GM23248 (cell line): ENCODE data around the gene GAST. TPM values are rescaled to one million over a fixed set of nuclear protein-coding genes. Genes with fewer than 3 reads are reported as not detected.

Experiments used
- DNase-seq: peaks from one replicate; pipeline ENCODE4 v3.0.0-alpha.2; 2015
- H2AFZ ChIP-seq: fragments of 200-600 bp; sonication (generic); 2 replicates; pipeline ENCODE4 v1.6.1; 2016; ENCODE audit warnings: antibody characterized with exemption
- H3F3A ChIP-seq: fragments of 200-600 bp; sonication (generic); 2 replicates; pipeline ENCODE4 v1.6.1; 2016; ENCODE audit warnings: mild to moderate bottlenecking, antibody characterized with exemption, mixed run types; ENCODE audit not compliant: insufficient read depth
- H3K27ac ChIP-seq: fragments of 200-600 bp; sonication (generic); 2 replicates; pipeline ENCODE4 v1.5.1; 2016; ENCODE audit warnings: mild to moderate bottlenecking
- H3K27me3 ChIP-seq: fragments of 200-600 bp; sonication (generic); replicated peaks from 2 replicates; pipeline ENCODE4 v1.6.1; 2016; ENCODE audit warnings: mild to moderate bottlenecking; ENCODE audit not compliant: insufficient read depth
- H3K36me3 ChIP-seq: fragments of 200-600 bp; sonication (generic); 2 replicates; pipeline ENCODE4 v1.6.1; 2016; ENCODE audit warnings: low read depth, mild to moderate bottlenecking
- H3K4me1 ChIP-seq: fragments of 200-600 bp; sonication (generic); 2 replicates; pipeline ENCODE4 v1.6.1; 2016; ENCODE audit warnings: mild to moderate bottlenecking; ENCODE audit not compliant: insufficient read depth
- H3K4me2 ChIP-seq: fragments of 200-600 bp; sonication (generic); one replicate; pipeline ENCODE4 v1.6.1; 2016; ENCODE audit warnings: mild to moderate bottlenecking; ENCODE audit not compliant: unreplicated experiment
- H3K4me3 ChIP-seq: fragments of 200-600 bp; sonication (generic); 2 replicates; pipeline ENCODE4 v1.5.1; 2016; ENCODE audit warnings: mild to moderate bottlenecking
- H3K79me2 ChIP-seq: fragments of 200-600 bp; sonication (generic); 2 replicates; pipeline ENCODE4 v1.6.1; 2016; ENCODE audit warnings: mild to moderate bottlenecking; ENCODE audit not compliant: insufficient read depth
- H3K9ac ChIP-seq: fragments of 200-600 bp; sonication (generic); 2 replicates; pipeline ENCODE4 v1.6.1; 2016; ENCODE audit warnings: mild to moderate bottlenecking
- H3K9me2 ChIP-seq: fragments of 200-600 bp; sonication (generic); 2 replicates; pipeline ENCODE4 v1.6.1; 2016; ENCODE audit warnings: mixed run types, mild to moderate bottlenecking, moderate library complexity; ENCODE audit not compliant: insufficient read depth
- H3K9me3 ChIP-seq: fragments of 200-600 bp; sonication (generic); one replicate; pipeline ENCODE4 v1.6.1; 2017; ENCODE audit warnings: low read depth
- H4K20me1 ChIP-seq: fragments of 200-600 bp; sonication (generic); 2 replicates; pipeline ENCODE4 v1.6.0; 2016; ENCODE audit not compliant: insufficient read depth
- EZH2 ChIP-seq: fragments of 200-600 bp; sonication (generic); IDR thresholded peaks from 2 replicates; pipeline ENCODE4 v1.6.1; 2018; ENCODE audit warnings: antibody characterized with exemption, mild to moderate bottlenecking; ENCODE audit not compliant: insufficient read depth, poor library complexity, severe bottlenecking
- EZH2phosphoT487 ChIP-seq: fragments of 200-600 bp; sonication (generic); IDR thresholded peaks from 2 replicates; pipeline ENCODE4 v1.6.1; 2018; ENCODE audit warnings: antibody characterized with exemption, moderate library complexity, mild to moderate bottlenecking, low read depth; ENCODE audit not compliant: insufficient read depth
- WGBS, 2 experiments: methylation state at CpG; one replicate each; pipeline ENCODE4 v1.1.6; 2015 to 2017; ENCODE audit warnings: low lambda C conversion rate in 2 of 2, low coverage in 1 of 2; ENCODE audit errors: missing lambda C conversion rate in 2 of 2; 5-methylcytosine and 5-hydroxymethylcytosine counted together
- in situ Hi-C: fragments of 300-500 bp; cut with MboI; formaldehyde crosslinking; loops from 2 replicates; pipeline ENCODE4 v1.15.0; 2020
- polyA plus RNA-seq: library from polyadenylated mRNA; unstranded; fragments of >200 nt; fragmentation: Nextera tagmentation; extraction: Ambion mirVana; gene quantifications from 2 replicates; pipeline ENCODE4 v1.2.1, GENCODE V29; 2016
- total RNA-seq: library from RNA; depleted of rRNA; stranded (reverse); fragments of >200 nt; shearing (Covaris generic); gene quantifications from 2 replicates; pipeline ENCODE4 v1.2.3, GENCODE V29; 2014

Gene GAST
- total and polyA plus RNA-seq, 2 experiments from 2014 or later: not detected

- H3K9ac ChIP-seq: peak overlapping the region; percentile 100
- H3K36me3 ChIP-seq: peaks cover 38% of the 10 kb centered on the region
- peak overlapping the region; percentile 100 for H3K27ac ChIP-seq
- DNase-seq: no peak
- peaks cover 23% of the 10 kb centered on the region for H3K79me2 ChIP-seq
- peak overlapping the region; percentile 94 for H3K4me2 ChIP-seq
- no peak overlapping the region for H2AFZ ChIP-seq
- TF ChIP-seq EZH2 (no peak), EZH2phosphoT487 (no peak)
- H3K4me1 ChIP-seq: peaks cover 21% of the 10 kb centered on the region
- WGBS, 2 experiments: 70 to 77% methylated on average over 2 of the region's 2 CpGs
- H3F3A ChIP-seq: peaks cover 66% of the 10 kb centered on the region
- H3K4me3 ChIP-seq: peak overlapping the region; percentile 89
- no peaks in the 10 kb centered on the region for H3K9me3 ChIP-seq
- in situ Hi-C loops: no loop called here
- no peaks in the 10 kb centered on the region for H3K9me2 ChIP-seq
- H4K20me1 ChIP-seq: peaks cover 12% of the 10 kb centered on the region; the same call in 1 of the 2 replicates
- no peaks in the 10 kb centered on the region for H3K27me3 ChIP-seq
Observed at GRCh38 chr17:41690497-41690896, 21.6 kb upstream of the GAST start.

GRCh38 chr17:41691031-41691777, 20.9 kb upstream of the GAST start:
- H3K36me3 ChIP-seq: peaks cover 38% of the 10 kb centered on the region
- peaks cover 23% of the 10 kb centered on the region for H3K79me2 ChIP-seq
- H3K9me3 ChIP-seq: no peaks in the 10 kb centered on the region
- no peak overlapping the region for H2AFZ ChIP-seq
- 83 to 85% methylated on average over 10 of the region's 10 CpGs for WGBS, 2 experiments
- TF ChIP-seq EZH2 (no peak), EZH2phosphoT487 (no peak)
- H3F3A ChIP-seq: peaks cover 68% of the 10 kb centered on the region
- H3K4me2 ChIP-seq: peak overlapping the region; percentile 94
- in situ Hi-C loops: no loop called here
- H3K4me3 ChIP-seq: peak overlapping the region; percentile 89
- peaks cover 12% of the 10 kb centered on the region; the same call in 1 of the 2 replicates for H4K20me1 ChIP-seq
- no peaks in the 10 kb centered on the region for H3K9me2 ChIP-seq
- H3K4me1 ChIP-seq: peaks cover 21% of the 10 kb centered on the region
- no peak for DNase-seq
- no peaks in the 10 kb centered on the region for H3K27me3 ChIP-seq
- peak overlapping the region; percentile 100 for H3K9ac ChIP-seq
- H3K27ac ChIP-seq: peak overlapping the region; percentile 100

GRCh38 chr17:41692722-41693521, 19.2 kb upstream of the GAST start:
- Histone ChIP-seq H4K20me1 (peaks cover 12% of the 10 kb centered on the region; the same call in 1 of the 2 replicates), H3K27me3 (no peaks in the 10 kb centered on the region), H3K27ac (peak overlapping the region; percentile 100), H3K36me3 (peaks cover 38% of the 10 kb centered on the region), H3K4me3 (no peak overlapping the region), H3K9me2 (no peaks in the 10 kb centered on the region), H2AFZ (no peak overlapping the region), H3F3A (peaks cover 68% of the 10 kb centered on the region), H3K9me3 (no peaks in the 10 kb centered on the region), H3K4me1 (peaks cover 16% of the 10 kb centered on the region), H3K79me2 (peaks cover 23% of the 10 kb centered on the region), H3K9ac (peak overlapping the region; percentile 100; the same call in 1 of the 2 replicates), H3K4me2 (no peak overlapping the region)
- in situ Hi-C loops: no loop called here
- 91% methylated on average over 11 of the region's 11 CpGs for WGBS, 2 experiments
- peak; percentile 19 for DNase-seq
- no peak for TF ChIP-seq EZH2
- TF ChIP-seq EZH2phosphoT487: no peak

- TF ChIP-seq EZH2 (no peak), EZH2phosphoT487 (no peak)
- Histone ChIP-seq H3F3A (peaks cover 56% of the 10 kb centered on the region), H3K27me3 (no peaks in the 10 kb centered on the region), H2AFZ (no peak overlapping the region), H3K27ac (no peak overlapping the region), H3K9me3 (no peaks in the 10 kb centered on the region), H3K9me2 (no peaks in the 10 kb centered on the region), H3K79me2 (peaks cover 15% of the 10 kb centered on the region), H4K20me1 (peaks cover 6% of the 10 kb centered on the region; the same call in 1 of the 2 replicates), H3K9ac (no peak overlapping the region), H3K4me2 (no peak overlapping the region), H3K36me3 (peaks cover 29% of the 10 kb centered on the region), H3K4me1 (peaks cover 15% of the 10 kb centered on the region), H3K4me3 (no peak overlapping the region)
- in situ Hi-C loops: no loop called here
- WGBS, 2 experiments: 71 to 75% methylated on average over 7 of the region's 7 CpGs
- no peak for DNase-seq
Observed at GRCh38 chr17:41695134-41695661, 16.9 kb upstream of the GAST start.
